Lower leg skin (tissue), 3 donors: ENCODE results near the gene TBC1D7.

Experiments used
- POLR2A ChIP-seq, 2 donors: fragments of 450-650 bp; IDR thresholded peaks; one replicate each; pipeline ENCODE4 v1.6.1; 2016 to 2017; ENCODE audit warnings: antibody characterized with exemption in 2 of 2, mild to moderate bottlenecking in 1 of 2, moderate library complexity in 1 of 2
- TF ChIP-seq, protein P1 (sequence below), 3 donors: fragments of 450-650 bp; IDR thresholded peaks; one replicate each; pipeline ENCODE4 v1.5.1; 2016; ENCODE audit warnings: antibody characterized with exemption in 3 of 3, mild to moderate bottlenecking in 3 of 3, moderate library complexity in 2 of 3

DNA sequence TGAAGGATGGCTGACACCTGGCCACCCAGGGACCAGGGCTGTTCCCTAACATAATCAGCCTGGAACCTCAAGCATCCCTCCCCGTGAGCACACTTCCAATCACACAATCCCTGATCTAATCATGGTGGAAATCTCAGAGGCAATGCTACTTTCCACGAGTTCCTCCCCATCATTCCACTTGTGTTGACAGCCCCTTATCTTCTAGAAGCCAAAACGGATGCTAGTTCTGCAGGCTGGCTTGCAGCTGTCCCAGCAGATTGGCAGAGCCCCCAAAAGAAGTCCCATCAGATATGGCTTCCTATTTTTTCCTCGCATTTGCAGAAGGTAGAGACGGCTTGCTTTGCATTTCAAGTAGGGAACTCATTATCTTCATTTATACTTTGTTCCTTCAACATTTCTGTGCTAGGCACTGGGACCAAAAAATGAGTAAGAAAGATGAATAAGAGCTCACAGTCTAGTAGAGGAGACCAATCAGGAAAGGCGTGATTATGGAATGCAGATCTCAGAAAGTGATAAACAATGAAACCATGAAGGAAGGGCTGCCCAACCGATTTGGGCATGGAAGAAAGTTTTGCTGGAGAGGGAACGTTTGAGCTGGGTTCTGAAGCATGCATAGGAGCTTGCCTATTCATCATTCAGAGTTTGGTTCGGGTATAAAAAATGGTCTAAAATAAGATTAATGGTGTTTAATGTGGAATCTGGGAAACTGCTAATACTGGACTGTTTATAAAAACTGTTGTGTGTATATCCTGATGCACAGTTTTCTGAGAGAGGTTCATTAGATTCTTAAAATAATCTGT, 44.6 kb upstream of the TBC1D7 start:
- TF ChIP-seq, protein P1, sequence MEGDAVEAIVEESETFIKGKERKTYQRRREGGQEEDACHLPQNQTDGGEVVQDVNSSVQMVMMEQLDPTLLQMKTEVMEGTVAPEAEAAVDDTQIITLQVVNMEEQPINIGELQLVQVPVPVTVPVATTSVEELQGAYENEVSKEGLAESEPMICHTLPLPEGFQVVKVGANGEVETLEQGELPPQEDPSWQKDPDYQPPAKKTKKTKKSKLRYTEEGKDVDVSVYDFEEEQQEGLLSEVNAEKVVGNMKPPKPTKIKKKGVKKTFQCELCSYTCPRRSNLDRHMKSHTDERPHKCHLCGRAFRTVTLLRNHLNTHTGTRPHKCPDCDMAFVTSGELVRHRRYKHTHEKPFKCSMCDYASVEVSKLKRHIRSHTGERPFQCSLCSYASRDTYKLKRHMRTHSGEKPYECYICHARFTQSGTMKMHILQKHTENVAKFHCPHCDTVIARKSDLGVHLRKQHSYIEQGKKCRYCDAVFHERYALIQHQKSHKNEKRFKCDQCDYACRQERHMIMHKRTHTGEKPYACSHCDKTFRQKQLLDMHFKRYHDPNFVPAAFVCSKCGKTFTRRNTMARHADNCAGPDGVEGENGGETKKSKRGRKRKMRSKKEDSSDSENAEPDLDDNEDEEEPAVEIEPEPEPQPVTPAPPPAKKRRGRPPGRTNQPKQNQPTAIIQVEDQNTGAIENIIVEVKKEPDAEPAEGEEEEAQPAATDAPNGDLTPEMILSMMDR (IDR thresholded peaks at IDR 0.05): no peak
- no peak for TF ChIP-seq POLR2A (IDR thresholded peaks at IDR 0.05)
